ENCODE measurements around the gene TADA3. TPM values are rescaled to one million over a fixed set of nuclear protein-coding genes. Genes with fewer than 3 reads are reported as not detected.

TADA3 gene
- total RNA-seq, 1 donor from 2014 or later, result 55.8 TPM

GRCh38 chr3:9803494-9803893 lies 11.2 kb upstream of the TADA3 start:
- DNase-seq, result no peak
- H3K27ac ChIP-seq, result no peak overlapping the region

GRCh38 chr3:9800529-9800928 lies 8.3 kb upstream of the TADA3 start:
- Histone ChIP-seq H3K4me3 (no peak overlapping the region), H3K9me3 (no peaks in the 10 kb centered on the region), H3K4me1 (no peaks in the 10 kb centered on the region), H3K36me3 (peaks cover 93% of the 10 kb centered on the region), H3K27me3 (no peaks in the 10 kb centered on the region), H3K27ac (no peak overlapping the region)
- DNase-seq, result no peak
- intact Hi-C loops (cut with DNase I), result no loop called here
- no peak for ATAC-seq
- TF ChIP-seq CTCF (IDR thresholded peaks at IDR 0.05), result peak; percentile 5

More at GRCh38 chr3:9803494-9803893, 11.2 kb upstream of the TADA3 start:
- no peak for TF ChIP-seq CTCF (IDR thresholded peaks at IDR 0.05)
- no peaks in the 10 kb centered on the region for H3K9me3 ChIP-seq
- no peaks in the 10 kb centered on the region for H3K4me1 ChIP-seq
- H3K36me3 ChIP-seq, result peaks cover 89% of the 10 kb centered on the region
- ATAC-seq, result no peak
- intact Hi-C loops (cut with DNase I), result no loop called here
- H3K27me3 ChIP-seq, result no peaks in the 10 kb centered on the region
- no peak overlapping the region for H3K4me3 ChIP-seq

GRCh38 chr3:9797196-9797945 lies 5.1 kb upstream of the TADA3 start:
- TF ChIP-seq CTCF (IDR thresholded peaks at IDR 0.05), result no peak
- Histone ChIP-seq H3K27ac (no peak overlapping the region), H3K9me3 (no peaks in the 10 kb centered on the region), H3K4me1 (peaks cover 19% of the 10 kb centered on the region), H3K4me3 (no peak overlapping the region), H3K36me3 (peaks cover 62% of the 10 kb centered on the region), H3K27me3 (no peaks in the 10 kb centered on the region)
- DNase-seq, result no peak
- intact Hi-C loops (cut with DNase I), result no loop called here
- ATAC-seq, result no peak

- Histone ChIP-seq H3K4me3 (no peak overlapping the region), H3K4me1 (peaks cover 33% of the 10 kb centered on the region), H3K9me3 (no peaks in the 10 kb centered on the region), H3K36me3 (peaks cover 49% of the 10 kb centered on the region), H3K27me3 (no peaks in the 10 kb centered on the region), H3K27ac (no peak overlapping the region)
- intact Hi-C loops (cut with DNase I), result no loop called here
- no peak for DNase-seq
- no peak for TF ChIP-seq CTCF (IDR thresholded peaks at IDR 0.05)
- no peak for ATAC-seq
These were observed 2.9 kb upstream of the TADA3 start for GRCh38 chr3:9795207-9795606.

DNA sequence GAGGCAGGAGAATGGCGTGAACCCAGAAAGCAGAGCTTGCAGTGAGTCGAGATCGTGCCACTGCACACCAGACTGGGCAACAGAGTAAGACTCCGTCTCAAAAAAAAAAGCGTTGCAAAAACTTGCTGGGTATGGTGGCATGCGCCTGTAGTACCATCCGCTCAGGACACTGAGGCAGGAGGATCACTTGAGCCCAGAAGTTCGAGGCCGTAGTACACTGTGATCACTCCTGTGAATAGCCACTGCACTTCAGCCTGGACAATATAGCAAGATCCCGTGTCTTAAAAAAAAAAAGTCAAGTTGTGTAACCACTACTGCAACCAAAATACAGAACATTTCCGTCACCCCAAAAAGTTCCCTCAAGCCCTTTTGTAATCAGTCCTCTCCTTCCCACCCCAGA lies 2.1 kb upstream of the TADA3 start:
- DNase-seq (no peak), ATAC-seq (no peak)
- peaks cover 33% of the 10 kb centered on the region for H3K4me1 ChIP-seq
- no peak overlapping the region for H3K4me3 ChIP-seq
- no peaks in the 10 kb centered on the region for H3K9me3 ChIP-seq
- no peaks in the 10 kb centered on the region for H3K27me3 ChIP-seq
- peaks cover 49% of the 10 kb centered on the region for H3K36me3 ChIP-seq
- intact Hi-C loops (cut with DNase I), result no loop called here
- no peak overlapping the region for H3K27ac ChIP-seq
- TF ChIP-seq CTCF (IDR thresholded peaks at IDR 0.05), result no peak

All from upper lobe of right lung (tissue), 1 donor.